GM19043 (cell line): Measurements from ENCODE around the gene LMAN2L.
"Not testable (repeated sequence)": the region's sequence is repeated elsewhere in the genome, so short reads cannot be mapped to it uniquely, and the experiment has no call there.

Experiments used
- ATAC-seq: cut with Tn5 transposase; IDR thresholded peaks from one replicate; pipeline ENCODE4 v1.9.1; 2021; ENCODE audit warnings: low read depth; ENCODE audit not compliant: unreplicated experiment

The LMAN2L gene

DNA sequence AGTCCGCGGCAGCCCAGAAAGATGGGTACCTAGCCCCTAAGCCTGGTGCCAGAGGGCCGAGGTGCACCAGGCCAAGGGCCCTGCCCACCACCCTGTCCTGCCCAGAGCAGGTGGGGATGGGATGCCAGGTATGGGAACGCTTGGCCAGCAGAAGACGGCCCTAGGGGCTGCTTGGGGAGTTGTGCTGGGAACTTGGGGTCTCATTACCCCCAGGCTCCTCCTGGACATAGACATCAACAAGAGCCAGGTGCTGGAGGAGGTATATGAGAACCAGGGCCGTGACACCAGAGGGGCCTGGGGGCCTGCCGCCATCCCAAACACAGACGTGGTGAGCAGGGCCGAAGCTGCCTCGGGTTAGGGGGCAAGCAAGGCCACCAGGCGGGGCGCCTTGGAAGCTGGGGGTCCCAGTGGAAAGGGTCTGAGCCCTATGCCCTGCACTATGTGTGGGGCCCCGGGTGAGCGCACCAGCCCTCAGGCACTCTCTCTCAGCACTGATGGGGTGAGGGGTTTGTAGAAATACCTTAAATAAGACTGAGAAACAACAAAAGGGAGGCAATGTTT is 50.4 kb downstream of the LMAN2L start:
- no peak for ATAC-seq

DNA sequence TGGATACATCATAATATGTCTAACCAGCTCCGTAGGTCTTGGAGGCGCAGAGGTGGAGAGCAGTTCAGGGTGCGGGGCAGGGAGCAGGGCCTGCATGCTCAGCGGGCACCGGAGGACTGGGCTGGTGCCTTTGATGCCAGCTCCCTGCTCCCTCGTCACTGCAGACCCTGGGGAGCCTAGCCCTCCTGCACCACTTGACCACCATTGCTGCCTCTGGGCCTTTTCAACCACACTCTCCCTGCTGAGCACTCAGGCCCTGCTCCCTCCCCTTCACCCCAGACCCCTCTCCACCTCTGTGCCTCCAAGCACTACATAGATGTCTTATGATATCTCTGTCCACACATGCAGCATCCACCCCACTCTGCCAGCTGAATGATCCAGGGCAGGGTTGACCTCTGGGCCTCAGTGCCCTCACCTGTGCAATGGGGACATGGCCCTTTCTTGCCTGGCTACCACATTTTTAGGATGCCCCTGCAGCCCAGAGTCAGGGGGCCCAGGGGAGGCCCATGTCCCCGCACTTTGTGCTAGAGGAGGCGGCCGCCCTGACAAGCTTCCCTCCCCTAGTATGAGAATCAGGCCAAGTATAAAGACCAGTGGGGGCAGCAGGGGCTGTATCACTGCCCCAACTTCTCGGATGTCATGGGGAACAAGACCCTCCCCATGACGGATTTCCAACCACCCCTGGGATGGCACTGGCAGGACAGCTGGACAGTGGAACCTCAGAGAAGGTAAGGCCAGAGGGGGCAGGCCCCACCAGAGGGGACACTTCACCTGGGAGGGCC is 51.0 kb downstream of the LMAN2L start:
- ATAC-seq, result no peak

DNA sequence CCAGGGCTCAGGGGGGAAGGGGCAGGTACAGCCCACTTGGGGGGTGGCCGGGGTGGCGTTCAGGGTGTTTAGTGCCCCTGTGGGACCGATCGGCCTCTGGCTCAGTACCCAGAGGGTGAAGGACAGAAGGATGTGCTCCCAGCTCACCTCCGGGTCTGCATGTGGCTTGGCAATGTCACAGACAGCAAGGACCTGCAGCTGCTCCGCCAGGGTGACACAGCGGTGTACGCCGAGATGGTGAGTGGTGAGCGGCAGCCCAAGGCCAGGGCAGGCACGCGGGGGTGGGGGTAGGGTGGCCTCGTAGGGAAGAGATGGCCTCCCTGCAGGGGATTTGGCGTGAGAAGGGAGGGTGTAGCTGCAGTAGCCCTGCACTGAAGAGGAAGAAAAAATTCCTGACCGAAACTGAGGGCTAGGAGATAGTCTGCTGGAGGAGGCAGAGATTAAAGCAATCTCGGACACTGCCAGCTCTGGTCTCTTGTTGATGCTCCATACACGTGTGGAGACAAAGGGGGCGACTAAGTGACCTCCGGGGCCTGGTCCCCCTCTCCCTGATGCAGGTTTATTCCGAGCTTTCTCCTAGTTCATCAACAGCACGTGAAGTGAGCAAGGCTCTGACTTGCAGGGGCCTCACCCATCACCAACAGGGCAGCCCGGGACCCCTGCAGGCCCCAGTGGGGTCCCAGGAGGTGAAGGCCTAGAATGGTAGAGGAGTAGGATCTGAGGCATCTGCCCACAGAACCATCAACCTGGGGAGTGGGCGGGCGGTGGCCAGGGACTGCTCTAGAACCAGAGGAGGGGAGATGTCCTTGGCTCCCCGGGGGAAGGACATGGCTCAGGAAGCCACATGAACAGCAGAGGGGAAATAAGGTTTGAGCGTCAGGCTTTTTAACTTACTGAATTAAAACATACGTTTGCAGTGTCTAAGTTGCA is 51.9 kb downstream of the LMAN2L start:
- no peak for ATAC-seq

DNA sequence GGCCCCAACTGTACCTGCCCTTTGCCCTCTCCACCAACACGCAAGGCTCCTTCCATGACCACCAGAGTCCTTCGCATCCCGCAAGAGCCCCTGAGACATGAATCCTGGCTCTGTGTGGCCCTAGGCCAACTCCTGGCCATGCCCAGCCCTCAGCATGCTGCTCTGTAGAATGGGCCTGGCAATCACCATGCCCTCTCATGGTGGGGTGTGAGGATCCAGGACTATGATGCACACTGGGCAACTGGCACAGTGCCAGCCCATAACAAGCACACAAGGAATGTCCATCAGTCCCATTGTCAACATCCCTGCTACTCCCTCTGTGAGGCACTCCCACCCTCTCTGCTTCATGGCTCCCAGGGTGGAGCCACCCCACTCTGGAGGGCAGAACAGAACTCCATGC is 52.6 kb downstream of the LMAN2L start:
- ATAC-seq, result no peak

DNA sequence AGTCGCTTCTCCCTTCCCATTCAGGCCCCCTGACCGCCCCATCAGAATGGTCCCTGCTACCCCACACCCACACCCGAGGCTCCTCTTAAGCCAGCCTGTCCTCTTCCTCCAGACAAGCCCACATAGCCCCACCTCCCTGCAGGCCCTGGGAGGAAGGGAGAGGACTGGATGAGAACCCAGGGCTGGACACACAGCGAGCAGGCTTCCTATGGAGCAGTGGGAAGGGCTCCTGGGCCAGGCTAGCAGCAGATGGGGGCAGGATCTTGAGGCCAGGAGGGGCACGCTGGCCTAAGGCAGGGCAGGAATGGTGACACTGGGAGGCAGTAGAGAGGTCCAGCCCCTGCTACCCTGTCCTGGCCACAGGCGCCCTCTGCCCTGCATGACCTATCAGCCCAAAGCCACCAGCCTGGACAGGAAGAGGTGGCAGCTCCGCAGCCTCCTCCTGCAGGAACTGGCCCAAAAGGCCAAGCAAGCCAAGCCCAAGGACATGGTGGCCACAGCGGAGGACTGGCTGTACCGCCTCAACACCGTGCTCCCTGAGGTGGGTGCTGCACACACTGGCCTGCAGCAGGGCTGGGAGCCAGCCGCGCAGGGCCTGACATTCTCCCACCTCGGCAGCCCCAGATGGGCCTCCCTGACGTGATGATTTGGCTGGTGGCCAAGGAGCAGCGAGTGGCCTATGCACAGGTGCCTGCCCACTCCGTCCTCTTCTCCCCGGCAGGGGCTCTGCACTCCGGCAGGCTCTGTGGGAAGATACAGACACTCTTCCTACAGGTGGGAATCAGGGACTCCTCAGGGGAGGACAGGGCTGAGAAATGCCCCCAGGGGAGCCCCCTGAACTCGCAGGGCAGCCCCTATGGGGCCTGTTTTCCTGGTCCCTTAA is 54.0 kb downstream of the LMAN2L start:
- no peak for ATAC-seq

DNA sequence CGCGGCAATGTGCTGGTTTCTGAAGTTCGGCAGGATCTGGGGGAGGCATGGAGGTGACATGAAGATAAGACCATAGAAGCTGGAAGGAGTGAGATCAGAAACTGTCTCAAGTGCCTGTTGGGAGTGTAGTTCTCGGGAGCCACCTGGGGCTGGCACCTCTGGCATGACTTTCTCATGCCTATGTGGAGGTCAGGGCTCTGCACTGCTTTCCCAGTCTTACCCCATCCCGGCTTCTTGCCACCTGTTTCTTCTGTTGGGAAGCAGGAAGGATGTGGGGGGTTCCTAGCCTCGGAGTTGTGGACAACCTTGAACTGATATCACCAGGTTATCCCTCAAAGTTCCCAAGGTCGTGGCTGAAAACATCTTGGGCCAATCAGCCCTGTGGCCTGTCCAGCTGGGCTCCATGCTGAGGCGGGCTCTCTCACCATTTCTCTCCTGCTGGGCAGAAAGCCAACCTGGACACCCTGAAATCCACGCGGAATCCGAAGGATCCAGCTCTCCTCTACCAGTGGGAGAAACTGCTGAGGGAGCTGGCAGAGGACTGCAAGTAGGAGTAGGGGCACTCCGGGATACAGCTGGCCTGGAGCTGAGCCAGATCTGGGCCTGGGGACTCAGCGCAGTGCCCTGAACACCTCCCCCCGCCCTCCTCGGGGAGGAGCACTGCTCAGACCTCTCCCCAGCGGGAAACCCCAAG is 54.8 kb downstream of the LMAN2L start:
- no peak for ATAC-seq

DNA sequence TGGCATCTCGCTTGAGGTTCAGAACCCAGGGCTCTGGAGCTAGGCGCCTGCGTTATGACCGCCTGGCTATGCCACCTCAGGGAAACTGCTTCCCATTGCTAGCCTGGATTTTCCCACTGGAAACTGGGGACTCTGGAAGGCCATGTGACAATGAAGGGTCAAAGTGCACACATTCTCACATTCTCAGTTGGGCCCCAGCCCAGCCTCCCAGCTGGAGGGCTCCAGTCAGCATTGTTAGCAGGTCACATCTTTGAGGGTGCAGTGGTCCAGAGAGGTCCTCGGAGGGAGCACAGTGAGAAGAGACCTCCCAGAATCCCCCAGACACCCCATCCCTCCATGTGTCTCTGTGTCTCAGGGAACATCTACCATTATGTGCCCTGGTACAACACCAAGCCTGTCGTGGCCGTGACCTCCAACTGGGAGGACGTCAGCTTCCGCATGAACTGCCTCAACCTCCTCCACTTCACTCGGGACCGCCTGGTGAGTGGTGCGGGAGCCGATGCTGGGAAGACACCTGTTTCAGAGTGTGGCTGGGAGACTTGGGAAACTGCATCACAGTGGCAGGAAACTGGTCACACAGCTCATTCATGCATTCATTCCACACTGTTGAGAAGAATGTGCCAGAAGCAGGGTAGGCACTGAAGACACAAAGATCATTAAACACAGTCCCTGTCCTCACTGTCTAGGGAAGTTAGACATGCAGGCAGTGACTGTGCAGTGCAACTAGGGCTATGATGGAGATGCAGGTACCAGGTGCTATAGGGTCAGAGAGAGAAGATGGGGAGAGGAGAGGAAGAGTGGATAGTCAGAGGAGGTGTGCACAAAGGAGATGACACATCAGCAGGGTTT is 55.7 kb downstream of the LMAN2L start:
- ATAC-seq, result no peak

DNA sequence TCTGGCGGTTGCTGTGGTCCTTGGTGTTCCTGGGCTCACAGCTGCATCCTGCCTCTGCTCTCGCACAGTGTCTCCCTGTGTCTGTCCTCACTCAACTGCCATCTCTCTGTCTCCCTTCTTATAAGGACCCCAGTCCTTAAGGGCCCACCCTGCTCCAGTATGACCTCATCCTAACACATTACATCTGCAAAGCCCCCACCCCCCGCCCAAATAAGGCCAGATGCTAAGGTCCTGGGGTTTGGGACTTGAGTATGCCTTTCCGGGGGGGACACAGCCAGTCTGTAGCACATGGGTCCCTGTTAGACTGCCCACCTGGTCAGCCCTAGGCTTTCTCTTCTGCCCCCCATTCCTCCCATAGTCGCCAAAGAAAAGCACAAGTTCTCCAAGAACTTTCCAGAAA is 56.6 kb downstream of the LMAN2L start:
- no peak for ATAC-seq

DNA sequence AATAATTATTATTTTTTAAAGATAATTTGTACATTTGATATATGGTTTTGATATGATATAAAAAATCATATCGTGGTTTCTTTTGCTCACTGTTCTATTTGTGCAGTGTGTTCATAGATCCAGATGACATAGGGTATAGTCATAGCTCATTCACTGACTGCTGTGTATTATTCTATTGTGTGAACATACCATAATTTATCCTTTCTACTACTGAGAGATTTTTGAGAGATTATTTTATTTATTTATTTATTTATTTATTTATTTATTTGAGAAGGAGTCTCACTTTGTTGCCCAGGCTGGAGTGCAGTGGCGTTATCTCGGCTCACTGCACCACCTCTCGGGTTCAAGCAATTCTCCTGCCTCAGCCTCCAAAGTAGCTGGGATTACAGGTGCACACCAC is 58.3 kb downstream of the LMAN2L start:
- no peak for ATAC-seq

DNA sequence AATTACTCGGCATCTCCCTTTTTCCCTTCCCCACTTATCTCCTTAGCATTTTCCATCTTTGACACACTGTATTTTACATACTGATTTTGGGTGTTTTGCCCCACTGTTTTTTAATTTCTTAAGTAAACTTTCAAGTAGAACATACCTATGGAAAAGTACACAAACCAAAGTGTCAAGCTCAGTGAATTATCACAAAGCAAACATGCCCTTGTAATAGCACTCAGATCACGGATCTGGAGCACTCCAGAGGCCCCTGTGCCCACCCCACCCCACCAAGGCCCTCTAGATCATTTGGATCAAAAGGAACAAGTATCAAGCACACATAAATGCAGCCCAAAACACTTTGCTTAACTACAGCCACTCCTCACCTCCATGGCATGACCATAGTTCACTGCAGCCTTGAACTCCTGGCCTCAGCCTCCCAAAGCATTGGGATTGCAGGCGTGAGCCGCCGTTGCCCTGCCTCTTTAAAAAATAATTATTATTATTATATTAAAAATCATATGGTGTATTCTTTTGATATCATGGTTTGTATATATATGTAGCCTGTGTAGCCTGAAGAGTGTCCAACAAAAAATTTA is 59.2 kb downstream of the LMAN2L start:
- ATAC-seq, result no peak

DNA sequence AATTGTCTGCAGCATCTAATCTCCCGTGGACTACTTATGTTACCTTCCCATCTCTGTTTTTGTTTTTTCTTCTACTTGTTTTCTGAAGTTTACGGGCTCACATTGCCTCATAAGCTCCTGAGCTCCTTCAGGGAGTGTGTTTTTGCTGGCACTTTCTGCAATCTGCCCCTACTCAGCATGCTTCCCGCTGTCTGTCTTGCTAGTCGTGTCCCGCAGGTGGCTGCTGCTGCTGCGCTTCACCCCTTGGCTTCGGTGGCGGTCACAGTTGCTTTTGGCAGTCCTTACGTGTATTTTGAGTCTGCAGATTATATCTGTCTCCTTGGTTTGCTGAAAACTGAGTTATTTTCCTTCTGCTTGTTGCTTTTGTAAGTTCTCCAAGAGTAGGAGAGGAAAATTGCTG is 60.0 kb downstream of the LMAN2L start:
- ATAC-seq, result no peak

DNA sequence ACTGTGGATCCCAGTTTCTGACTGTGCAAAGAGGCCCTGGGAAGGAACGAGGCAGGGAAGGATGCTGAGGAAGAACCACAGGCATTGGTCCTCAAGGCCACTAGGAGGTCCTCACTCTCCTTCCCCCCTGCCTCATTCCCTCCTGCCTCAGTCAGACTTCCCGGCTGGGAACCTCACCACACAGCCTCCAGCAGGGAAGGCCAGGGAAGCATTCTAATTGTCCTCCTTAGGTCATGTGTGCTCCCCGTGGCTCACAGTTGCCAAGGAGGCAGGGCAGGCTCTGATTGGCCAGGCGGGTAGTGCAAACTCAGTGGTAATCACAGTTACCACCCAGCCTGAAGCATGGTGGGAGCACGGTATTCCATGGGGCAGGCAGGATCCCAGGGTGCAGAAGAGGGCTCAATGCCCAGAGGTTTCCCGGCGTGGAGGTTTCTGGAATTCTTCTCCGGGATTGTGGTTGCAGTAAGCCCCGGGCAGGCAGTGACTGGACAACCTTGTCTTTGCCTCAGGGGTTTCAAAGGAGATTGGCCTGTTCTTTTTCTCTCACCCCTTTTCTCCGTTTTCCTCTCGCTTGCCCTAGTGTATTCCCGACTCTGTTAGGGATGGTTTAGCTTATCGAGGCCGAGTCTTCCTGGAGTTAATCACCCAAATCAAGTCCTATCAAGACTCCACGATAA is 70.2 kb downstream of the LMAN2L start:
- no peak for ATAC-seq

DNA sequence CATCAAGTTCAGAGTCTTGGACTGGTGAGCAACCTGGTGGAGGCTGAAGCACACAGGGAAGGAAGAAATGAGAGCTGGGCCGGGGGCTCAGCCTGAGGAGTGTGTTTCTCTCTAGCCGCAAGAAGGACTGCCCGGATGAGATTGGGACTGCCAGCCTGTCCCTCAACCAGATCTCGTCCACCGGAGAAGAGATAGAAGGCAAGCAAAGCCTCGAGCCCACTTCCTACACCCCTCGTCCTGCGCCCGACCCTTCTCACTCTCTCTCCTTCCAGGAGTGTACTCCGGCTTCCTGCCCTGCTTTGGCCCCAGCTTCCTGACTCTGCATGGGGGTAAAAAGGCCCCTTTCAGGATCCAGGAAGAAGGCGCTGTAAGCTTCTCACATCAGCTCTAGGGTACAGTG is 71.1 kb downstream of the LMAN2L start:
- no peak for ATAC-seq

DNA sequence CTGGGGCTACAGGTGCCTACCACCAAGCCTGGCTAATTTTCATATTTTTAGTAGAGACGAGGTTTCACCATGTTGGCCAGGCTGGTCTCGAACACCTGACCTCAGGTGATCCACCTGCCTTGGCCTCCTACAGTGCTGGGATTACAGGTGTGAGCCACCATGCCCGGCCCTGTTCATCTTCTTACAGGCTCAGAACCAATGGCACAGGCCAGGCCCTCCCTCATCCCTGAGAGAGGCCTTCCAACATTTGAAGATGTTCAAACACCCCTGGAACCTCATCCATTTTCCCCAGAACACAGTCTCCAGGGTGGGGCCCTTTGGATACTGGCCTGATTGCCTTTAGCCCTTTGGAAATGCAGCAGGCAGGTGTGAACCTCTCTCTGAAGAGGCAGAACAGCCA is 74.1 kb downstream of the LMAN2L start:
- ATAC-seq, result not testable (repeated sequence)

DNA sequence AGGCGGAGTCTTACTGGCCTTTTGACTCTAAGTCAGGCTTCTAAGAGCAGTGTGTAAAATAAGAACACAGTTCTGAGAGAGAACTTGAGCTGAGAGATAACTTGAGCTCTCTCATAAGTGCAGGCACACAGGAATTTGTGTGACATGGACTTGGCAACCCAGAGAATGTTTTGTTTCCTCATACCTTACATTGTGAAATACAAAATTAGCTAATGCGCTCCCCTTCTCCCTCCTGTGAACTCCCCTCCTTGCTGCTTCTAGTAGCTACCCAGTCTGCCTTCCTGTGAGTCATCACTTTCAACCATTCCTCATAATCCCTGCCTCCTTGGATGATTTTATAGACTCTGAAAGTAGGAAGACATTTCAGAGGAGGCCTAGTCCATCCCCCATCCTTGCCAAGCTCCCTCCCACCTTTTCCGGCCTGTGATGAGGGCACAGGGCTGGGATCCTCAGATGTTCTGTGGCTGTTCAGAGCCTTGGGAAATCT is 74.7 kb downstream of the LMAN2L start:
- ATAC-seq, result no peak

DNA sequence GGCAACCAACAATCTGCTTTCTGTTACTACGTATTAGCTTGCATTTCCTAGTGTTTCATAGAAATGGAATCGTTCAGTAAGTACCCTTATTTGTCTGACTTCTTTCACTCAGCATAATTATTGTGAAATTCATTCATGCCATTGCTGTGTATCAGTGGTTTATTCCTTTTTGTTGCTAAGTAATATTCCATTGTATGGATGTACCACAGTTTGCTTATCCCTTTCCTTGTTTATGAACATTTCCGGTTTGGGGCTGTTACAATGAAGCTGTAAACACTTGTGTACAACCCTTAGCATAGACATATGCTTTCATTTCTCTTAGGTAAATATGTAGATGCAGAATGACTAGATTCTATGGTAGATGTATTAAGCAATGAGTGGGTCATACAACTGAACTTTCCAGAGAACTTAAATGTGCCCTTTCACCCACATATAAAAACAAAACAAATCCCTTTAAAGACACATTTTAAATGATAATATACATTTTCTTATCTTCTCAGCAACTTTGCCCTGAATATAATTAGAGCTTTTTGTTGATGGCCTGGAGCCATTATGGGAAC is 75.4 kb downstream of the LMAN2L start:
- no peak for ATAC-seq

DNA sequence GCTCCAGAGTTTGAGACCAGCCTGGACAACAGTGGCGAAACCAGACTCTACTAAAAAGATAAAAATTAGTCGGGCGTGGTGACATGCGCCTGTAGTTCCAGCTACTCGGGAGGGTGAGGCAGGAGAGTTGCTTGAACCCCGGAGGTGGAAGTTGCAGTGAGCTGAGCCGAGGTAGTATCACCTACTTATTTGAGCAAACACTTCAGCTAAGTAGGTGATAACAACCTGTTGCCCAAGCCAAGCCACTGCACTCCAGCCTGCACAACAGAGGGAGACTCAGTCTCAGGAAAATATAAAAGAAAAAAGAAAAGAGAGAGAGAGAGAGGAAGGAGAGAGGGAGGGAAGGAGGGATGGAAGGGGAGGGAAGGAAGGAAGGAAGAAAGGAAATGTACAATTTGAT is 76.0 kb downstream of the LMAN2L start:
- no peak for ATAC-seq

DNA sequence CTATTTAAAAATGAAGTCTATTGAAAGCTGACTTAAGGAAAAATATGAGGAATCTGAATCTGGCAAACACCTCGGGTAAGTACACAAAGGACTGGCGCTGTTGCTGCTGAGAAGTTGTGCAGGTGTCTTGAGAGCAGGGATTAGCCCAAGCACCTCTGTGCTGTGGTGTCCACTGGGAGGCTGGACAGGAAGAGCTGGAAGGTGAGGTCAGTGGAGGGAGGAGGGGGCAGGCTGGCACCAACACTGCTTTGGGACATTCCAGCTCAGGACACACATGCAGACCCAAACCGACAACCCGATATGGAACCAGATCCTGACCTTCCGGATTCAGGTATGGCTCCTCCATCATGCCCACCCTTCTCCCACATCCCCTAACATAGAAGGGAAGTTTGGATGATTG is 76.7 kb downstream of the LMAN2L start:
- no peak for ATAC-seq
